ENCODE results near the gene MEX3D.

DNA sequence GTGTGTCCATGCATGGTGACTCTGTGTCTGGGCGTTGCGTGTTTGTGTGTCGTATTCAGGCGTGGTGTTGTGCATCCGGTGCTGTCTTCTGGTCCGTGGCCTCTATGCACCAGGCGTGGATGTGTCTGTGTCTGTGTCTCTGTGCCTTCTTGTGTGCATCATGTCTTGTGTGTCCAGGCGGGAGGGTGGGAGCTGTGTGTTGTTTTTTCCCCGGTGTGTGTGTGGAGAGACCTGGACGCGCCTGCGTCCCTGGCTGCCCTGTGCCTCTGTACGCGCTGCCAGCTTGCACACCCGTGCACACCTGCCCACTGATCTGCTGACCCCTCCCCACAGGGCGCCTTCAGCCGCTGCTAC is 43.2 kb downstream of the MEX3D start:
- TF ChIP-seq POLR2A (IDR thresholded peaks at IDR 0.05) (no peak), EP300 (IDR thresholded peaks at IDR 0.05) (no peak)

All from gastroesophageal sphincter (tissue), 2 donors.